Neural progenitor cell (in vitro differentiated cells): ENCODE data around the gene GTPBP6.

ENCODE experiments used
- CTCF ChIP-seq: fragments of 200-600 bp; sonication (generic); IDR thresholded peaks from 2 replicates; pipeline ENCODE4 v1.5.1; 2017; ENCODE audit warnings: antibody characterized with exemption, mild to moderate bottlenecking
- EZH2phosphoT487 ChIP-seq: fragments of 200-600 bp; sonication (generic); IDR thresholded peaks from 2 replicates; pipeline ENCODE4 v1.6.1; 2017; ENCODE audit warnings: antibody characterized with exemption

- TF ChIP-seq CTCF (no peak), EZH2phosphoT487 (no peak)
Measured at GRCh38 chrX:351736-352135, 33.1 kb upstream of the GTPBP6 start.
